Stomach (tissue), 9 donors: ENCODE data around the gene OBSL1. TPM values are rescaled to one million over a fixed set of nuclear protein-coding genes. Genes with fewer than 3 reads are reported as not detected.

Source experiments
- DNase-seq, 2 donors: peaks; one replicate each; pipeline versions ENCODE4 v3.0.0 to v3.0.0-alpha.2; 2013 to 2019
- H3K27ac ChIP-seq, 5 donors: fragments of 200-600 bp in 4 of 5; sonication (generic) in 4 of 5; one replicate each; pipeline ENCODE4 v1.5.1; 2013 to 2019; ENCODE audit warnings: mild to moderate bottlenecking in 1 of 5, moderate library complexity in 1 of 5
- H3K27me3 ChIP-seq, 3 donors: fragments of 200-600 bp; sonication (generic); one replicate each; pipeline ENCODE4 v1.5.1; 2017 to 2019; ENCODE audit warnings: mixed run types in 1 of 3
- H3K36me3 ChIP-seq, 4 donors: fragments of 200-600 bp; sonication (generic); 1 replicate in 3 of 4; 2 replicates in 1 of 4; pipeline ENCODE4 v1.5.1; 2016 to 2019
- H3K4me1 ChIP-seq, 4 donors: fragments of 200-600 bp; sonication (generic); one replicate each; pipeline ENCODE4 v1.5.1; 2016 to 2019
- H3K4me3 ChIP-seq, 4 donors: fragments of 200-600 bp; sonication (generic) in 3 of 4; one replicate each; pipeline ENCODE4 v1.5.1; 2016 to 2019; ENCODE audit warnings: mild to moderate bottlenecking in 1 of 4
- H3K9me3 ChIP-seq, 4 donors: fragments of 200-600 bp; sonication (generic); one replicate each; pipeline ENCODE4 v1.5.1; 2016 to 2019
- EP300 ChIP-seq: sonication (generic); formaldehyde crosslinking; IDR thresholded peaks from one replicate; pipeline ENCODE4 v1.6.1; 2017; ENCODE audit warnings: antibody characterized with exemption
- POLR2A ChIP-seq, 4 donors: fragments of 450-650 bp; IDR thresholded peaks; one replicate each; pipeline ENCODE4 v1.6.1; 2016; ENCODE audit warnings: antibody characterized with exemption in 4 of 4, control low read depth in 2 of 4, mild to moderate bottlenecking in 1 of 4, moderate library complexity in 1 of 4
- POLR2AphosphoS5 ChIP-seq, 3 donors: sonication (generic); formaldehyde crosslinking; IDR thresholded peaks; one replicate each; pipeline ENCODE4 v1.6.1; 2016; ENCODE audit warnings: antibody characterized with exemption in 3 of 3
- WGBS, 5 donors: extraction: QIAGEN DNeasy Blood & Tissue Kit in 3 of 5; methylation state at CpG; one replicate each; pipeline versions ENCODE4 v1.1.5 to v1.1.7; 2013 to 2018; 5-methylcytosine and 5-hydroxymethylcytosine counted together
- intact Hi-C: fragments of 100-400 bp; cut with DNase I; formaldehyde crosslinking; loops from one replicate; pipeline ENCODE4 v1.15.1; 2023; ENCODE audit warnings: low total_unique reads
- polyA plus RNA-seq, 3 donors: library from polyadenylated mRNA; stranded (reverse); fragments of 200-250 nt; gene quantifications; one replicate each; pipeline ENCODE4 v1.2.3, GENCODE V29; 2013
- total RNA-seq, 5 donors: library from RNA; depleted of rRNA; stranded (reverse); fragments of >200 nt; gene quantifications; one replicate each; pipeline versions ENCODE4 v1.1.0 to v1.2.3, GENCODE V29; 2014 to 2016
- TF ChIP-seq, protein P1 (sequence below), 7 experiments: fragments of 450-650 bp in 4 of 7; fragments of 200-600 bp in 3 of 7; sonication (generic) in 3 of 7; IDR thresholded peaks; one replicate each; pipeline ENCODE4 v1.5.1; 2016 to 2019; ENCODE audit warnings: antibody characterized with exemption in 7 of 7, control low read depth in 2 of 7, mild to moderate bottlenecking in 1 of 7
- donor health status: healthy with polysubstance abuse.
- donor health status: Bipolar disorder and iron deficiency.
- donor health status: healthy.

Gene OBSL1
- total and polyA plus RNA-seq, 8 donors, result 19.8 to 62.1 (median 41.5) TPM

DNA sequence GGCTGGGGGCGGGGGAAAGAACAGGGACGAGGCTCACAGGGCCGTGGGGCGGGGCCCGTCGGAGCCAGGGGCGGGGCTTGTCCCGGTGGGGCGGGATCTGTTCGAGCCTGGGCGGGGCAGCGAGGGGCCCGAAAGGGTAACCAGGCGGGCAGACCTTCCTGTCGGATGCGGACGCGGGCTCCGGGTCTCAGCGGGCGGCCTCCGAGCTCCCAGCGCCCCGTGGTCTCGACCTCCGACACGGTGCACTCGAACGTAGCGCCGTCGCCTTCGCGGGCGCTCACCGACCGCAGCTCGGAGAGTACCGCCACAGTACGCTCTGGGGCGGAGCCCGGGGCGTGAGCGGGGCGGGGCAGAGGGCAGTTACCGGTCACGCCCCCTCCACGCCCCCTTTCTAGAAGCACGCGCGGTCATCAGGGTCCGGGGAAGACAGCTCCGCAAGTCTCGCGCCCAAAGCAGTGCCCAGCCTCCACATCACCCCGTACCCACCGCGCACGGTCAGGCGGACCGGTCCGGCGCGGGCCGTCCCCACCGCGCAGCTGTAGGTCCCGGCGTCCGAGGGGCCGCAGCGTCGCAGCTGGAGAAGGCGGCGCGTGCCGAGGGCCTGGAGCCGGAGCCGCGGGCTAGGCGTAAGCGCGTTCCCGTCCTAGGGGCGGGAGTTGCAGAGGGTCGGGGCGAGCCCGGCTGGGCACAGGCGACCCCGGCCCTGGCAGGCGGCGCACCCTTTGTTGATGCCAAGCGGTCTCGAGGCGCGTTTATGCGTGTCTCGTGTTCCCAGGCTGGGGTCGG is 18.8 kb downstream of the OBSL1 start:
- peak overlapping the region; percentile 40 to 83 (median 65) for H3K27ac ChIP-seq
- H3K4me3 ChIP-seq, result peak overlapping the region; percentile 58 to 62 (median 59)
- peak; percentile 89 to 95 for DNase-seq
- H3K36me3 ChIP-seq, result peaks cover 0 to 30% (median 5%) of the 10 kb centered on the region in 4 donors
- WGBS, 5 donors, result 0 to 2% (median 1%) methylated on average over 20 to 99 of the region's 99 CpGs
- H3K4me1 ChIP-seq, result peaks cover 15 to 28% (median 23%) of the 10 kb centered on the region in 4 donors
- TF ChIP-seq, protein P1, sequence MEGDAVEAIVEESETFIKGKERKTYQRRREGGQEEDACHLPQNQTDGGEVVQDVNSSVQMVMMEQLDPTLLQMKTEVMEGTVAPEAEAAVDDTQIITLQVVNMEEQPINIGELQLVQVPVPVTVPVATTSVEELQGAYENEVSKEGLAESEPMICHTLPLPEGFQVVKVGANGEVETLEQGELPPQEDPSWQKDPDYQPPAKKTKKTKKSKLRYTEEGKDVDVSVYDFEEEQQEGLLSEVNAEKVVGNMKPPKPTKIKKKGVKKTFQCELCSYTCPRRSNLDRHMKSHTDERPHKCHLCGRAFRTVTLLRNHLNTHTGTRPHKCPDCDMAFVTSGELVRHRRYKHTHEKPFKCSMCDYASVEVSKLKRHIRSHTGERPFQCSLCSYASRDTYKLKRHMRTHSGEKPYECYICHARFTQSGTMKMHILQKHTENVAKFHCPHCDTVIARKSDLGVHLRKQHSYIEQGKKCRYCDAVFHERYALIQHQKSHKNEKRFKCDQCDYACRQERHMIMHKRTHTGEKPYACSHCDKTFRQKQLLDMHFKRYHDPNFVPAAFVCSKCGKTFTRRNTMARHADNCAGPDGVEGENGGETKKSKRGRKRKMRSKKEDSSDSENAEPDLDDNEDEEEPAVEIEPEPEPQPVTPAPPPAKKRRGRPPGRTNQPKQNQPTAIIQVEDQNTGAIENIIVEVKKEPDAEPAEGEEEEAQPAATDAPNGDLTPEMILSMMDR (IDR thresholded peaks at IDR 0.05), result no peak
- TF ChIP-seq POLR2AphosphoS5 (IDR thresholded peaks at IDR 0.05), result peak in 1 of 3 donors; percentile 68
- no peak for TF ChIP-seq POLR2A (IDR thresholded peaks at IDR 0.05)
- TF ChIP-seq EP300, result no peak
- peaks cover 0 to 43% (median 27%) of the 10 kb centered on the region in 3 donors for H3K27me3 ChIP-seq
- H3K9me3 ChIP-seq, result no peaks in the 10 kb centered on the region
- intact Hi-C loops, result no loop called here

DNA sequence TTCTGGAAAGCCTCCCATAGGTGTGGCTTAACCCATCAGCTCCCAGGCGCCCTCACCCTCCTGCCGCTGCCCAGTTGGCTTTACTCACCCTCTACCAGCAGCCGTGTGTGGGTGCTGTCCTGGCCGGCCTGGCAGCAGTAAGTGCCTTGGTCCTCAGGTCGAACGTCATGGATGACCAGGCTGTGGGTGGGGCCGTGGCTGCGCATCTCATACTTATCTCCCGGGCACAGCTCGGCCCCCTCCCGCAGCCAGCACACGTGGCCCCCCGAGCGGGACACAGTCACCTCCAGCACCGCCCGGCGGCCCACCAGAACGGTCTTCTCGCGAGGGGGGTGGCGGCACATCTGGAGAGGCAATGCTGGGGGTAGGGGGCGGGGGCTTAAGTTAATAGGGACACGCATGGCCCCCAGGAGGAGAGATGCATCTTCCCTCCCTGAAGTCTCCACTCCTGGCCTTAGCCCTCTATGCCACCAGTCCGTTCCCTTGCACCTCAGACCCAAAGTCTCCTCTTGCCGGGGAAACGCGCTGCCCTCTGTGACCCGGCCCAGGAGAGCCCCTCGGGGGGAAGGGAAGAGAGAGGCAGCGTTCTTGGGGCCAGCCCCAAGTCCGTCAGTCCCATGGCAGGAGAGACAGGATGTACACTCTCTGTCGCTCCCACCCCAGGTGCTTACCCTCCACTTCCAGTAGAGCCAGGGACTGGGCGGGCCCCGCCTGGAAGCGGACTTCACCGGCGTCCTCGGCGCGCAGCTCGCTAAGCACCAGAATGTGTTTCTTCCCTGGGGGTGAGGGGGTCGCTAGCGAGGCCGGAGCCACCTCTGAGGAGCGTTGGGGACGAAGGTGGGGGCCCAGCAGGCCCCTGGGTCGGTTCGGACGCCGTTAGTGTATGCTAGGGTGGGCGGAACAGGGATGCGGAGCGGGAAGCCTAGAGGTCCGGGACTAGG is 19.6 kb downstream of the OBSL1 start:
- TF ChIP-seq EP300 (no peak), POLR2AphosphoS5 (IDR thresholded peaks at IDR 0.05) (no peak), POLR2A (IDR thresholded peaks at IDR 0.05) (no peak)
- TF ChIP-seq, protein P1 (IDR thresholded peaks at IDR 0.05), result no peak
- intact Hi-C loops, result no loop called here
- Histone ChIP-seq H3K36me3 (peaks cover 0 to 23% (median 5%) of the 10 kb centered on the region in 4 donors), H3K4me1 (peaks cover 15 to 28% (median 23%) of the 10 kb centered on the region in 4 donors), H3K27ac (peak overlapping the region in 3 of 5 donors; percentile 65 to 83 (median 77)), H3K4me3 (peak overlapping the region; percentile 58 to 62 (median 59)), H3K27me3 (peaks cover 0 to 46% (median 27%) of the 10 kb centered on the region in 3 donors), H3K9me3 (no peaks in the 10 kb centered on the region)
- DNase-seq, result peak in 1 of 2 donors; percentile 76
- WGBS, 5 donors, result 3 to 9% (median 5%) methylated on average over 34 to 54 of the region's 54 CpGs

DNA sequence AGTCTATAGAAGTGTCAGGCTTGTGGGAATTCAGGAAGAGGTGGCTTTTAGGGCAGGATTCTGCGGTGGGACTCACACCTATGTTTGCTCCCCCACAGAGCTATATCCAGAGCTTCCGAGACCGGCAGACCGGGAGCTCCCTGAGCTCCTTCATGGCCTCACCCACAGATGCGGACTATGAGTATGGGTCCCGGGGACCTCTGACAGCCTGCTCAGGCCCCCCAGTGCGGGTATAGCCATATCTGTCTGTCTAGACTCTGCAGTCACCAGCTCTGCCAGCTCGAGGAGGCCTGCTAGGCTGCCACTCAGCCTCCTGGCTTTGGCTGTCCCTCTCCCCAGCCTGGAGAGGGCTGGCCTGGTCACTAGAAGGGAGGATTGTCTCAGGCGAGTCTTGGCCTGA is 21.7 kb downstream of the OBSL1 start:
- Histone ChIP-seq H3K27ac (no peak overlapping the region), H3K27me3 (peaks cover 0 to 46% (median 27%) of the 10 kb centered on the region in 3 donors), H3K4me3 (no peak overlapping the region), H3K36me3 (peaks cover 0 to 12% (median 2%) of the 10 kb centered on the region in 4 donors), H3K4me1 (peaks cover 18 to 31% (median 26%) of the 10 kb centered on the region in 4 donors), H3K9me3 (no peaks in the 10 kb centered on the region)
- intact Hi-C loops, result no loop called here
- no peak for DNase-seq
- WGBS, 5 donors, result 80 to 91% (median 85%) methylated on average over 6 to 9 of the region's 9 CpGs
- TF ChIP-seq EP300 (no peak), POLR2AphosphoS5 (IDR thresholded peaks at IDR 0.05) (no peak), POLR2A (IDR thresholded peaks at IDR 0.05) (no peak)
- TF ChIP-seq, protein P1 (IDR thresholded peaks at IDR 0.05), result no peak

DNA sequence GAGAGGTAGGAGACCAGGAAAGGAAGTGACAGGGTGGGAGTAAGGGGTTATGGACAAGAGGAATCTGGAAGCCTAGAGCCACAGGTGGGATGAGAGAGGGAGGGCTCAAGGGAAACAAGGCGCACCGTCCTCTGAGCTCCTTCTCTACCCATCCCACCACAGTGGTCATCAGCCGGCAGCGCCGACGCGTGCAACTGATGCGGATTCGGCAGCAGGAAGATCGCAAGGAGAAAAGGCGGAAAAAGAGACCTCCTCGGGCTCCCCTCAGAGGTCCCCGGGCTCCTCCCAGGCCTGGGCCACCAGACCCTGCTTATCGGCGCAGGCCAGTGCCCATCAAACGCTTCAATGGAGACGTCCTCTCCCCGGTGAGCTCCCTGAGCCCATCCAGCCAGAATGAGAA is 22.3 kb downstream of the OBSL1 start:
- 92 to 98% (median 95%) methylated on average over 15 to 18 of the region's 18 CpGs for WGBS, 5 donors
- peaks cover 24 to 37% (median 33%) of the 10 kb centered on the region in 4 donors for H3K4me1 ChIP-seq
- H3K27ac ChIP-seq, result no peak overlapping the region
- no peak for DNase-seq
- peaks cover 0 to 12% (median 2%) of the 10 kb centered on the region in 4 donors for H3K36me3 ChIP-seq
- H3K9me3 ChIP-seq, result no peaks in the 10 kb centered on the region
- peaks cover 0 to 46% (median 27%) of the 10 kb centered on the region in 3 donors for H3K27me3 ChIP-seq
- TF ChIP-seq POLR2AphosphoS5 (IDR thresholded peaks at IDR 0.05) (no peak), POLR2A (IDR thresholded peaks at IDR 0.05) (no peak), EP300 (no peak)
- TF ChIP-seq, protein P1 (IDR thresholded peaks at IDR 0.05), result no peak
- intact Hi-C loops, result no loop called here
- no peak overlapping the region for H3K4me3 ChIP-seq
